ENCODE measurements around the gene STARD5.
"Not testable (repeated sequence)": the region's sequence is repeated elsewhere in the genome, so short reads cannot be mapped to it uniquely, and the experiment has no call there.

The STARD5 gene

GRCh38 chr15:81351651-81352050 is 27.7 kb upstream of the STARD5 start:
- H3K9me3 Mint-ChIP-seq = no peaks in the 10 kb centered on the region
- DNase-seq = no peak

GRCh38 chr15:81349271-81349670 is 25.3 kb upstream of the STARD5 start:
- H3K27ac Mint-ChIP-seq = no peak overlapping the region
- TF ChIP-seq CTCF (IDR thresholded peaks at IDR 0.05) = no peak
- no peaks in the 10 kb centered on the region for H3K36me3 Mint-ChIP-seq (ENCODE audit: low read depth)
- DNase-seq = no peak
- H3K4me3 Mint-ChIP-seq = no peak overlapping the region
- H3K9me3 Mint-ChIP-seq = no peaks in the 10 kb centered on the region
- no peaks in the 10 kb centered on the region for H3K4me1 Mint-ChIP-seq
- peaks cover 11% of the 10 kb centered on the region for H3K27me3 Mint-ChIP-seq (ENCODE audit: low read depth, poor library complexity)

More at GRCh38 chr15:81351651-81352050, 27.7 kb upstream of the STARD5 start:
- no peak for TF ChIP-seq CTCF (IDR thresholded peaks at IDR 0.05)
- H3K36me3 Mint-ChIP-seq (ENCODE audit: low read depth) = no peaks in the 10 kb centered on the region
- no peak overlapping the region for H3K27ac Mint-ChIP-seq
- peaks cover 13% of the 10 kb centered on the region for H3K27me3 Mint-ChIP-seq (ENCODE audit: low read depth, poor library complexity)
- H3K4me3 Mint-ChIP-seq = no peak overlapping the region
- no peaks in the 10 kb centered on the region for H3K4me1 Mint-ChIP-seq

DNA sequence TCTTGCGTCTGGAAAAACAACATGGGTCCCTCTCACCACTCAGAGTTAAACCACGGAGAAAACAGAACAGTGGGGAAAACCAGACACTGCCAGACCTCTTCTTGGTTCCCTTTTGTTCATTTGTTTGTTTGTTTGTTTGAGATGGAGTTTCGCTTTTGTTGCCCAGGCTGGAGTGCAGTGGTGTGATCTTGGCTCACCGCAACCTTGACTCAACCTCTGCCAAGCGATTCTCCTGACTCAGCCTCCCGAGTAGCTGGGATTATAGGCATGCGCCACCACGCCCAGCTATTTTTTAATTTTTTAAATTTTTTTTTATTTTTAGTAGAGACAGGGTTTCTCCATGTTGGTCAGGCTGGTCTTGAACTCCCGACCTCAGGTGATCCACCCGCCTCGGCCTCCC is 24.8 kb upstream of the STARD5 start:
- H3K9me3 Mint-ChIP-seq; H3K4me1 Mint-ChIP-seq; H3K27ac Mint-ChIP-seq; H3K4me3 Mint-ChIP-seq; DNase-seq; H3K36me3 Mint-ChIP-seq (ENCODE audit: low read depth): not testable (repeated sequence)
- peaks cover 13% of the 10 kb centered on the region for H3K27me3 Mint-ChIP-seq (ENCODE audit: low read depth, poor library complexity)

DNA sequence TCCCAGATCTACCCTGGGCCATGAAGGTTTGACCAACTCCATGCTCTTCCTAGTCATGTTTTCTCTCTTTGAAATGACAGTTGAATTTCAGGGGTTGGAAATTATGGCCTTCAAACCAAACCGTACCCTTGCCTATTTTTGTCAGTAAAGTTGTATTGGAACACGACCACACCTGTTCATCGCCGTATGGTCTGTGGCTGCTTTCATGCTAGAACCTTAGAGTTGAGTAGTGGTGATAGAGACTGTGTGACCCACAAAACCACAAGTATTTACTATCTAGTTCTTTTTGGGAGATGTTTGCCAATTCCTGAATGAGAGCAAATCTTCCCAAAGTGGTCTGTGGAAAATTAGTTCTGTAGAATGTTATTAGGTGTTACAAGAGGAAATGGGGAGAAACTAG is 24.0 kb upstream of the STARD5 start:
- Mint-ChIP-seq H3K27me3 (ENCODE audit: low read depth, poor library complexity) (peaks cover 13% of the 10 kb centered on the region), H3K36me3 (ENCODE audit: low read depth) (no peaks in the 10 kb centered on the region), H3K9me3 (no peaks in the 10 kb centered on the region), H3K27ac (no peak overlapping the region), H3K4me3 (no peak overlapping the region), H3K4me1 (no peaks in the 10 kb centered on the region)
- TF ChIP-seq CTCF (IDR thresholded peaks at IDR 0.05) = no peak
- no peak for DNase-seq

DNA sequence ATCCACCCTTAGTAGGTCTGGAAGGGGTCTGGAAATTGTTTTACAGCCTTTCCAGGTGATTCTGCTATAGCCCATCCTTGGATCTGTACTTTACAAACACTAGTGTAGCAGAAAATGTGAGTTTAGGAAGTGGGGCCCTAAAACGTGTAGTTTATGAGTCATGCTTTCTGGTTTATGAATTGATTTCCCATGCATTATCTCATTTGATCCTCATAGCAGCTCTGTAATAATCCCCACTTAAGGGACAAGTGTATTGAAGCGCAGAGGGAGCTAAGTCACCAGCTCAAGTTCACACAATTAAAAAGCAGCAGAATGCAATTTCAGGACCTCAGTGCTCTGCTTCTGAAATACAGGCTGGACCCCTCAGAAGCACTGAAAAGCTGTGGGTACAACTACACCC is 22.7 kb upstream of the STARD5 start:
- no peak overlapping the region for H3K27ac Mint-ChIP-seq
- no peak for TF ChIP-seq CTCF (IDR thresholded peaks at IDR 0.05)
- peaks cover 13% of the 10 kb centered on the region for H3K27me3 Mint-ChIP-seq (ENCODE audit: low read depth, poor library complexity)
- no peak for DNase-seq
- H3K36me3 Mint-ChIP-seq (ENCODE audit: low read depth) = no peaks in the 10 kb centered on the region
- no peak overlapping the region for H3K4me3 Mint-ChIP-seq
- H3K9me3 Mint-ChIP-seq = no peaks in the 10 kb centered on the region
- H3K4me1 Mint-ChIP-seq = no peaks in the 10 kb centered on the region

- DNase-seq = no peak
- peaks cover 9% of the 10 kb centered on the region for H3K27me3 Mint-ChIP-seq (ENCODE audit: low read depth, poor library complexity)
- no peaks in the 10 kb centered on the region for H3K4me1 Mint-ChIP-seq
- no peaks in the 10 kb centered on the region for H3K36me3 Mint-ChIP-seq (ENCODE audit: low read depth)
- H3K9me3 Mint-ChIP-seq = no peaks in the 10 kb centered on the region
- no peak overlapping the region for H3K27ac Mint-ChIP-seq
- H3K4me3 Mint-ChIP-seq = no peak overlapping the region
- no peak for TF ChIP-seq CTCF (IDR thresholded peaks at IDR 0.05)
Observed at GRCh38 chr15:81343371-81343770, 19.4 kb upstream of the STARD5 start.

Data from nephron progenitor cell (in vitro differentiated cells).